Measurements from ENCODE around the gene FDXACB1.
A peak's percentile ranks its signal among the peaks of the same experiment; 100 is the strongest.

Gene FDXACB1

GRCh38 chr11:111841370-111842053 lies 37.5 kb downstream of the FDXACB1 start:
- no peaks in the 10 kb centered on the region for H4K20me1 ChIP-seq (ENCODE audit: insufficient read depth, low read length)
- DNase-seq, result peak; percentile 83
- no peak overlapping the region for H3K27ac ChIP-seq (ENCODE audit: low read length)
- no peak overlapping the region for H3K9ac ChIP-seq (ENCODE audit: low read depth, low read length)
- H3K4me1 ChIP-seq (ENCODE audit: insufficient read depth, low read length), result 0 out of 2 replicates have a peak, but pooled peaks cover 2% of the 10 kb centered on the region
- no peak overlapping the region for H3K4me3 ChIP-seq (ENCODE audit: low read depth in 1 of 2, low read length in 2 of 2)
- H3K27me3 ChIP-seq (ENCODE audit: insufficient read depth, low read length, poor library complexity), result no peaks in the 10 kb centered on the region
- no peak overlapping the region for H3K4me2 ChIP-seq (ENCODE audit: insufficient read depth, low read length)
- peak; percentile 99 for ATAC-seq (ENCODE audit: insufficient read depth, low read depth)
- TF ChIP-seq CTCF (IDR thresholded peaks at IDR 0.05; ENCODE audit: borderline replicate concordance, extremely low read depth, low read length, poor library complexity, severe bottlenecking) (peak; percentile 95), EZH2 (IDR thresholded peaks at IDR 0.05; ENCODE audit: borderline replicate concordance, low read depth, low read length, severe bottlenecking) (no peak)
- H2AFZ ChIP-seq (ENCODE audit: low read depth, low read length), result no peak overlapping the region
- H3K79me2 ChIP-seq (ENCODE audit: insufficient read depth, low read length), result no peaks in the 10 kb centered on the region
- peaks cover 47% of the 10 kb centered on the region; the same call in 1 of the 2 replicates for H3K36me3 ChIP-seq (ENCODE audit: insufficient read depth, low read length)
- no peaks in the 10 kb centered on the region for H3K9me3 ChIP-seq (ENCODE audit: insufficient read depth, low read length, severe bottlenecking)

GRCh38 chr11:111840143-111840542 lies 38.8 kb downstream of the FDXACB1 start:
- Histone ChIP-seq H2AFZ (ENCODE audit: low read depth, low read length) (no peak overlapping the region), H3K9ac (ENCODE audit: low read depth, low read length) (no peak overlapping the region), H3K27ac (ENCODE audit: low read length) (no peak overlapping the region), H3K9me3 (ENCODE audit: insufficient read depth, low read length, severe bottlenecking) (no peaks in the 10 kb centered on the region), H3K27me3 (ENCODE audit: insufficient read depth, low read length, poor library complexity) (no peaks in the 10 kb centered on the region), H3K79me2 (ENCODE audit: insufficient read depth, low read length) (no peaks in the 10 kb centered on the region), H3K36me3 (ENCODE audit: insufficient read depth, low read length) (peaks cover 55% of the 10 kb centered on the region), H4K20me1 (ENCODE audit: insufficient read depth, low read length) (no peaks in the 10 kb centered on the region), H3K4me2 (ENCODE audit: insufficient read depth, low read length) (no peak overlapping the region), H3K4me1 (ENCODE audit: insufficient read depth, low read length) (0 out of 2 replicates have a peak, but pooled peaks cover 2% of the 10 kb centered on the region), H3K4me3 (ENCODE audit: low read depth in 1 of 2, low read length in 2 of 2) (no peak overlapping the region)
- TF ChIP-seq CTCF (IDR thresholded peaks at IDR 0.05; ENCODE audit: borderline replicate concordance, extremely low read depth, low read length, poor library complexity, severe bottlenecking), result no peak
- TF ChIP-seq EZH2 (IDR thresholded peaks at IDR 0.05; ENCODE audit: borderline replicate concordance, low read depth, low read length, severe bottlenecking), result no peak
- DNase-seq (no peak), ATAC-seq (ENCODE audit: insufficient read depth, low read depth) (no peak)

GRCh38 chr11:111838054-111838453 lies 40.9 kb downstream of the FDXACB1 start:
- Histone ChIP-seq H3K79me2 (ENCODE audit: insufficient read depth, low read length) (no peaks in the 10 kb centered on the region), H3K36me3 (ENCODE audit: insufficient read depth, low read length) (peaks cover 58% of the 10 kb centered on the region), H4K20me1 (ENCODE audit: insufficient read depth, low read length) (no peaks in the 10 kb centered on the region), H3K4me2 (ENCODE audit: insufficient read depth, low read length) (no peak overlapping the region), H3K27ac (ENCODE audit: low read length) (no peak overlapping the region), H3K4me3 (ENCODE audit: low read depth in 1 of 2, low read length in 2 of 2) (no peak overlapping the region), H2AFZ (ENCODE audit: low read depth, low read length) (no peak overlapping the region), H3K9me3 (ENCODE audit: insufficient read depth, low read length, severe bottlenecking) (no peaks in the 10 kb centered on the region), H3K9ac (ENCODE audit: low read depth, low read length) (no peak overlapping the region), H3K27me3 (ENCODE audit: insufficient read depth, low read length, poor library complexity) (no peaks in the 10 kb centered on the region), H3K4me1 (ENCODE audit: insufficient read depth, low read length) (0 out of 2 replicates have a peak, but pooled peaks cover 2% of the 10 kb centered on the region)
- DNase-seq, result no peak
- TF ChIP-seq CTCF (IDR thresholded peaks at IDR 0.05; ENCODE audit: borderline replicate concordance, extremely low read depth, low read length, poor library complexity, severe bottlenecking) (no peak), EZH2 (IDR thresholded peaks at IDR 0.05; ENCODE audit: borderline replicate concordance, low read depth, low read length, severe bottlenecking) (no peak)
- no peak for ATAC-seq (ENCODE audit: insufficient read depth, low read depth)
